IgD-negative memory B cell (primary cell): Measurements from ENCODE around the gene C1orf52. TPM values are rescaled to one million over a fixed set of nuclear protein-coding genes. Genes with fewer than 3 reads are reported as not detected.
"Not testable (repeated sequence)": the region's sequence is repeated elsewhere in the genome, so short reads cannot be mapped to it uniquely, and the experiment has no call there.

Source experiments
- H3K27ac Mint-ChIP-seq, 3 donors: one replicate each; pipeline ENCODE4 v1.8.0; 2020 to 2022; ENCODE audit warnings: mild to moderate bottlenecking in 3 of 3, mixed read lengths in 3 of 3, moderate library complexity in 1 of 3
- H3K27me3 Mint-ChIP-seq: one replicate; pipeline ENCODE4 v1.8.0; 2021; ENCODE audit warnings: mixed read lengths
- H3K36me3 Mint-ChIP-seq: one replicate; pipeline ENCODE4 v1.8.0; 2020; ENCODE audit warnings: mild to moderate bottlenecking, mixed read lengths
- H3K4me1 Mint-ChIP-seq, 3 donors: one replicate each; pipeline ENCODE4 v1.8.0; 2020 to 2022; ENCODE audit warnings: mixed read lengths in 3 of 3, mild to moderate bottlenecking in 1 of 3
- H3K4me3 Mint-ChIP-seq, 4 donors: one replicate each; pipeline ENCODE4 v1.8.0; 2020 to 2022; ENCODE audit warnings: mild to moderate bottlenecking in 4 of 4, mixed read lengths in 4 of 4, moderate library complexity in 3 of 4
- H3K9me3 Mint-ChIP-seq, 3 donors: one replicate each; pipeline ENCODE4 v1.8.0; 2020 to 2021; ENCODE audit warnings: mixed read lengths in 3 of 3, mild to moderate bottlenecking in 1 of 3
- polyA plus RNA-seq: library from polyadenylated mRNA; unstranded; fragments of 300-500 nt; fragmentation: Illumina TruSeq; gene quantifications from one replicate; pipeline ENCODE4 v1.2.3, GENCODE V29; 2021

Gene C1orf52
- polyA plus RNA-seq, 1 donor from 2014 or later, result 22.3 TPM

DNA sequence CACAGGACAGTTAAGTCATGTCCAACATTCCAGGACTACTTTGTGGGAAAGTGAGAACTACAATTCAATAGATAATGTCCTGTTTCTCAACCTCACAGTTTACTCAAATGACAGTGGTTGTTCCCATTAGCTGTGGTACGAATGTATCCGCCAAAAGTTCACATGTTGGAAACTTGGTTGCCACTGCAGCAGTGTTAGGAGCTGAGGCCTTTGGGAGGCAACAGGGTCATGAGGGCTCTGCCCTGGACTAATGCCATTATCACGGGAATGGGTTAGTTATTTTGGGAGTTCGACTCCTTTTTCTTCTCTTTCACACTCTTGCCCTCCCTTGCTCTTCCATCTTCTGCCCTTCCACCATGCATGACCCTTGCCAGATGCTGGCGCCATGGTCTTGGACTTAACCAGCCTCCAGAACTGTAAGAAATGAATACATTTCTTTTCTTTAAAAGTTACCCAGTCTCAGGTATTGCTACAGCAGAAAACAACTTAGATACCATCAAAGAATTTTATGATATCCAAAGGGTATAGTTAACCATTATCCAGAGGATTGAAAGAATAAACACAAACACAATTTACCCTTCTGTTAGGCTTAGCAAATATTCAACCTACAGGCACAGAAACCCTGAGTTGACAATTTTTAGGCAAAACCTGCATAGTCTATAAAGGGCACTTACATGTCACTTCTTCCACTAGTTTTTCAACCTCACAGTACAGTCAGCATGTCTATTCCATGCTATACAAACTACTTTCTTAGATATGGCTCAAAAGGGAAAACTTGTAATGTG, 9.5 kb upstream of the C1orf52 start:
- peaks cover 14% of the 10 kb centered on the region for H3K36me3 Mint-ChIP-seq
- H3K4me3 Mint-ChIP-seq, result no peak overlapping the region
- H3K27me3 Mint-ChIP-seq, result no peaks in the 10 kb centered on the region
- peaks cover 29 to 44% (median 37%) of the 10 kb centered on the region in 3 donors for H3K4me1 Mint-ChIP-seq
- H3K9me3 Mint-ChIP-seq, result no peaks in the 10 kb centered on the region
- H3K27ac Mint-ChIP-seq, result peak overlapping the region in 1 of 3 donors; percentile 34

GRCh38 chr1:85267313-85267712, 7.9 kb upstream of the C1orf52 start:
- H3K27me3 Mint-ChIP-seq, result no peaks in the 10 kb centered on the region
- H3K4me1 Mint-ChIP-seq, result peaks cover 14 to 34% (median 22%) of the 10 kb centered on the region in 3 donors
- no peak overlapping the region for H3K4me3 Mint-ChIP-seq
- peaks cover 9% of the 10 kb centered on the region for H3K36me3 Mint-ChIP-seq
- no peaks in the 10 kb centered on the region for H3K9me3 Mint-ChIP-seq
- no peak overlapping the region for H3K27ac Mint-ChIP-seq

GRCh38 chr1:85264150-85264549, 4.7 kb upstream of the C1orf52 start:
- no peaks in the 10 kb centered on the region for H3K27me3 Mint-ChIP-seq
- peaks cover 9% of the 10 kb centered on the region for H3K36me3 Mint-ChIP-seq
- peaks cover 0 to 4% (median 0%) of the 10 kb centered on the region in 3 donors for H3K9me3 Mint-ChIP-seq
- H3K4me3 Mint-ChIP-seq, result peak overlapping the region in 1 of 4 donors; percentile 6
- peak overlapping the region in 2 of 3 donors; percentile 20 to 79 for H3K27ac Mint-ChIP-seq
- peaks cover 6 to 27% (median 15%) of the 10 kb centered on the region in 3 donors for H3K4me1 Mint-ChIP-seq

DNA sequence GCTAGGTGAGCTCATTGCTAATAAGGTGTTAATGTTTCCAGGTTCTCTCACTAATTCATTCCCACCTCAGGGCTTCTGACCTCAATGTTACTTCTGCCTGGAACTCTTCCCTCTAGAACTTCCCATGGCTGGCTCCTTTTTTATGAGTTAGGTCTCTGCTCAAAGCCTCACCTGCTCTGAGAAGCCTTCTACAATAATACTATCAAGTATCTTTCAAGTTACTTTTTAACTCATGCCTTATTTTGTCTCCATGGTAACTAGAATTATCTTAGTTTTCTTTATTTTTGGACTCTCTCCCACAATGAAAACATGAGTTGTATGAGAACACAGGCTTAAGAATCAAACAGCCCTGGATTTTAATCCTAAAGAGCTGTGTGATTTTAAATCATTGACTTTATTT, 3.5 kb upstream of the C1orf52 start:
- H3K36me3 Mint-ChIP-seq, result peaks cover 12% of the 10 kb centered on the region
- H3K9me3 Mint-ChIP-seq, result peaks cover 0 to 4% (median 0%) of the 10 kb centered on the region in 3 donors
- H3K4me1 Mint-ChIP-seq, result peaks cover 9 to 29% (median 21%) of the 10 kb centered on the region in 3 donors
- peak overlapping the region in 1 of 3 donors; percentile 64 for H3K27ac Mint-ChIP-seq
- H3K27me3 Mint-ChIP-seq, result no peaks in the 10 kb centered on the region
- peak overlapping the region in 1 of 4 donors; percentile 14 for H3K4me3 Mint-ChIP-seq

DNA sequence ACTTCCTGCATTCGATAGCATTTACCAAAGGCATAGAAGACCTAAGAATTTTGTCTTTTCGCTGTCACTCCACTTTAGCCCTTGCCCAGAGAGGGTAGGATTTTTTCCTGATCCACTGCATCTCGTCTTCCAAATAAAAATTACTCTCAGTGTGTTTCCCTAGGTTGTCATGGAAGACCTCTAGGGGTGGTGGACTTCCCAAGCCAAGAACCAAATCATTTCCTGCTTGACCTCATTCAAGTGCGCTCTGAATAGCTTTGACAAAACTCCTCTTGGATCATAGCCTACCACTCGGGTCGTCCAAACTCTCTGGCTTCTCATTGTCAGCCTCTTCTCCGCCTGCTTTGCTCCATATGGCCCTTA, 431 bp upstream of the C1orf52 start:
- Mint-ChIP-seq H3K9me3 (peaks cover 0 to 4% (median 0%) of the 10 kb centered on the region in 3 donors), H3K27me3 (no peaks in the 10 kb centered on the region), H3K36me3 (peaks cover 12% of the 10 kb centered on the region), H3K4me3 (peak overlapping the region; percentile 31 to 100 (median 97)), H3K27ac (peak overlapping the region; percentile 55 to 96 (median 91)), H3K4me1 (peaks cover 23 to 47% (median 33%) of the 10 kb centered on the region in 3 donors)

GRCh38 chr1:85258536-85259117, 835 bp downstream of the C1orf52 start:
- Mint-ChIP-seq H3K27me3 (no peaks in the 10 kb centered on the region), H3K4me3 (peak overlapping the region; percentile 95 to 100 (median 99)), H3K27ac (peak overlapping the region; percentile 42 to 97 (median 91)), H3K36me3 (peaks cover 10% of the 10 kb centered on the region), H3K9me3 (peaks cover 0 to 4% (median 0%) of the 10 kb centered on the region in 3 donors), H3K4me1 (peaks cover 26 to 39% (median 33%) of the 10 kb centered on the region in 3 donors)

GRCh38 chr1:85249042-85249441, 10.4 kb downstream of the C1orf52 start:
- not testable (repeated sequence) for H3K36me3 Mint-ChIP-seq, H3K27ac Mint-ChIP-seq

GRCh38 chr1:85245891-85246290, 13.6 kb downstream of the C1orf52 start:
- H3K4me1 Mint-ChIP-seq, result peaks cover under 1 to 3% (median 3%) of the 10 kb centered on the region in 3 donors

More at GRCh38 chr1:85249042-85249441, 10.4 kb downstream of the C1orf52 start:
- not testable (repeated sequence) for H3K4me3 Mint-ChIP-seq, H3K27me3 Mint-ChIP-seq, H3K9me3 Mint-ChIP-seq, H3K4me1 Mint-ChIP-seq

GRCh38 chr1:85245456-85245855, 14.0 kb downstream of the C1orf52 start:
- H3K36me3 Mint-ChIP-seq, result peaks cover 7% of the 10 kb centered on the region
- H3K27me3 Mint-ChIP-seq, result no peaks in the 10 kb centered on the region
- peaks cover under 1 to 4% (median 3%) of the 10 kb centered on the region in 3 donors for H3K4me1 Mint-ChIP-seq
- H3K27ac Mint-ChIP-seq, result no peak overlapping the region
- H3K4me3 Mint-ChIP-seq, result no peak overlapping the region
- peaks cover 0 to 3% (median 0%) of the 10 kb centered on the region in 3 donors for H3K9me3 Mint-ChIP-seq

More at GRCh38 chr1:85245891-85246290, 13.6 kb downstream of the C1orf52 start:
- no peak overlapping the region for H3K4me3 Mint-ChIP-seq
- H3K36me3 Mint-ChIP-seq, result peaks cover 7% of the 10 kb centered on the region
- peaks cover 0 to 3% (median 0%) of the 10 kb centered on the region in 3 donors for H3K9me3 Mint-ChIP-seq
- H3K27me3 Mint-ChIP-seq, result no peaks in the 10 kb centered on the region
- H3K27ac Mint-ChIP-seq, result no peak overlapping the region

- Mint-ChIP-seq H3K9me3 (peaks cover 0 to 3% (median 0%) of the 10 kb centered on the region in 3 donors), H3K27ac (no peak overlapping the region), H3K4me3 (no peak overlapping the region), H3K27me3 (no peaks in the 10 kb centered on the region), H3K4me1 (peaks cover 0 to 4% (median 1%) of the 10 kb centered on the region in 3 donors), H3K36me3 (peaks cover 1% of the 10 kb centered on the region)
These were observed 15.0 kb downstream of the C1orf52 start for GRCh38 chr1:85244271-85245061.

- Mint-ChIP-seq H3K4me3 (no peak overlapping the region), H3K27me3 (no peaks in the 10 kb centered on the region), H3K27ac (no peak overlapping the region)
These were observed 16.1 kb downstream of the C1orf52 start for GRCh38 chr1:85243372-85243771.

DNA sequence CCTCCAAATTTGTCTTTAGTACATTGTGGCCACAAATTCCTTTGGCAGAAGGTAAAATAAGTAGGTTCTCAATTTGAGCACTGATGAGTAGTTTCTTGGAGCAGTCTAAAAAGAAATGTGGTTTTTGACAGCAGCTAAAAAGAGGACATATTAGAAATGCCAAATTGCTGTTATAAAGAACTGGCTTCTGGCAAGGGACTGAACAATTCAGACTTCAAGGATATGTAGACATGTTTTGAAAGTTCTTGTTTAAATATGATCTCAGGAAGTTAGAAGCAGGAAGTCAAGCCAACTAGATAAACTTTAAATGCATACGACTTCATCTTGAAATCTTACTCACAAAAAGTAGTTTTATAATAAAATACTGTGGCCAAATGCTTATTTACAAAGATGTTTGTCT, 18.8 kb downstream of the C1orf52 start:
- no peaks in the 10 kb centered on the region for H3K27me3 Mint-ChIP-seq
- H3K9me3 Mint-ChIP-seq, result no peaks in the 10 kb centered on the region
- H3K27ac Mint-ChIP-seq, result peak overlapping the region in 2 of 3 donors; percentile 9 to 76
- H3K36me3 Mint-ChIP-seq, result no peaks in the 10 kb centered on the region
- peaks cover 0 to 4% (median 0%) of the 10 kb centered on the region in 3 donors for H3K4me1 Mint-ChIP-seq
- H3K4me3 Mint-ChIP-seq, result no peak overlapping the region

More at GRCh38 chr1:85243372-85243771, 16.1 kb downstream of the C1orf52 start:
- no peaks in the 10 kb centered on the region for H3K36me3 Mint-ChIP-seq
- no peaks in the 10 kb centered on the region for H3K9me3 Mint-ChIP-seq
- peaks cover 0 to 4% (median 0%) of the 10 kb centered on the region in 3 donors for H3K4me1 Mint-ChIP-seq

DNA sequence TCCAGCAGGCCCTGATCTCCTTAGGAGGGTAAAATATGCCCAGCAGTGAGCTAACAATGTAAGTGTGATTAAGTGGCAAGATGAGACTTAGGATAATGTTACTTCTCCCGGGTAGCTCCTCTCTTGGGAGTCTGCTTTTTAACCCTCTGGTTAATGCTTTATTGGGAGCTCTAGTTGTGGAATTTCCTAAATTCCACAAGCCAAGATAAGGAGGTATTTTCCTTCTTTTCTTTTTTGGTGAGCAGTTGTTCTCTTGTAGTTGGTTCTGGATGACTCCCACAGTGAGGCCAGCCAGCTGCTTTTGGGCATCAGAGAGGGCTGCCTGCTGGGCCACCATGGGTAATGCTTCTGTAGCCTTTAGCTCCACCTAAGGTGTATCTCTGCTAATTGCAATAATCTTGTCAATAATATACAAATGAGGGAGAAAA, 19.3 kb downstream of the C1orf52 start:
- H3K4me3 Mint-ChIP-seq, result no peak overlapping the region
- H3K36me3 Mint-ChIP-seq, result no peaks in the 10 kb centered on the region
- H3K27ac Mint-ChIP-seq, result peak overlapping the region in 1 of 3 donors; percentile 76
- H3K9me3 Mint-ChIP-seq, result no peaks in the 10 kb centered on the region
- H3K4me1 Mint-ChIP-seq, result peaks cover 0 to 4% (median 0%) of the 10 kb centered on the region in 3 donors
- H3K27me3 Mint-ChIP-seq, result peaks cover 1% of the 10 kb centered on the region

GRCh38 chr1:85237613-85238012, 21.8 kb downstream of the C1orf52 start:
- Mint-ChIP-seq H3K27ac (no peak overlapping the region), H3K4me3 (no peak overlapping the region), H3K9me3 (no peaks in the 10 kb centered on the region), H3K4me1 (peaks cover 0 to 4% (median 0%) of the 10 kb centered on the region in 3 donors), H3K36me3 (no peaks in the 10 kb centered on the region), H3K27me3 (peaks cover 5% of the 10 kb centered on the region)
